Hematopoietic multipotent progenitor cell treated with erythropoietin and hydrocortisone succinate and interleukin-3 and kit ligand, for 17 days (in vitro differentiated cells): ENCODE measurements around the gene EIPR1.

Source experiments
- DNase-seq: peaks from one replicate; pipeline ENCODE4 v3.0.0-alpha.2; 2015; ENCODE audit warnings: low spot score

The EIPR1 gene

DNA sequence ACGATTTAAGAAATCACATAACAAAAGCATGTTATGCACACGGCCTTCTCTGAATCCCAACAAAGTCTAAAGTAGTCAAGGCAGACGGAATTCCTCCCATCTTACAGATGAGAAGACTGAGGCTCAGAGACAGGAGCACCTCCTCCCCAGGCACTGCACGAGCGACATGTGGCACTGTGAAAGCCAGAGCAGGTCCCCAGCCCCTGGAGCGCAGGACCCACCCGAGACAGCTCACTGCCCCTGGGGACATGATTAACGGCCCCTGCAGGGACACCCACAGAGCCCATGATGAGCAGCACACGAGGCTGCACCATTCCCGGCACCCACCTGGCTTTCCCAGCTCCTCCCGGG lies 53.6 kb downstream of the EIPR1 start:
- DNase-seq, result no peak

DNA sequence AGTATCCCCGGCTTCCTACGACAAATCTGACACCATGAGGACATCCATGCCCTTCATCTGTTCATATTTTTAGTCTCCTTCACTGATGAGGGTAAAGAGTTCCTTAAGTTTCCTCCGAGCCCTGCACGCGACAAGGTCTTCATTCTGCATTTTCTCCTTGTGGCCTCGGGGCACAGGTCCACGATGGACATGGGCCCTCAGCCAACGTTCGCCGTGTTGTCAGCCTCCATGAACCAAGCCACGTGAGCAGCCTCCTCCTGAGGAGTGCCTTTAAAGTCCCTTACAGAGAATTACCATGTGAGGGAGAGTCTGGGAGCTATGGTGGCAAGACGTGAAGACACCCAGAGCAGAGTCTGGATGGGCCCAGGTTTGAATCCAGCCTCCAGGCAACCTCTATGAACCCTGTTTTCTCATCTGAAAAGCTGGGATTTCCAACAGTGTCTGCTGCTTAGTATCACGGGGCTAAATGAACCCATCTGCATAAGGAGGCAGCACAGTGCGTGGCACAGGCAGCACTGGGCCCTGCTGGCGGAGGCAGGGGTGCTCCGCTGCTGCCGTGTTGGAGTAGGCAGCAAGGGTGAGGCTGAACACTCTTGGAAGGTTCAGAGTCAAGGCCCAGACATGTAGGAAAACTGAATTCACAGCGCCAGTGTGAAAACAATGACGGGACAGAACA lies 54.1 kb downstream of the EIPR1 start:
- no peak for DNase-seq

DNA sequence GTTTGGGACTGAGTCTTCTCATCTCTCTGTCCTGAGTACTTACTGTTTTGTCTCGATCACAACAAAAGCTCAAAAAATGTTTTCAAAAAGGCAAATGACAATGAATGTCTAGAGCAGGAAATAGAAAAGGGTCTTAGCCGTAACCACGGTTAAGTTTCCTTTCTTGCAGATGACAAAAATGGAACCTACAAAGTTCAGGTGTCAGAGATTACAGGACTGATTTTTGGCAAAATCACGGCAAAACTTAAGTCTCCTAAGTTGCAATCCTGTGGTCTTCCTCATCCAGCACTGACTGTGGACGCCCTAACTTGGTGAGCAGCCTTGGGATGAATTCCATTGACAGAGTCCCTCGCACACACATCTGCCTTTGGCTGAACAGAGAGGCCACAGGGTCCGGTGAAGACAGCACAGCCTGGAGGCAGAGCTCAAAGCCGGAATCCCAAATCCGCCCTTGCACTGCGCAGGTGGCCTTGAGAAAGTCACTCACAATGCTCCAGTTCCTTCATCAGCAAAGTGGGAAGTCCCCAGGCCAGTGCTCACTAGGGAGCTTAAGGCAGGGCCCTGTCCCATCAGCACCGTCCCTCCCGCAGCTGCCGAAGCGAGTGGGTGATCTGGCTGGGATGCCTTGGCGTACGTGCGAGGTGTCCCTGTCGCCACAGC lies 55.2 kb downstream of the EIPR1 start:
- DNase-seq, result no peak

DNA sequence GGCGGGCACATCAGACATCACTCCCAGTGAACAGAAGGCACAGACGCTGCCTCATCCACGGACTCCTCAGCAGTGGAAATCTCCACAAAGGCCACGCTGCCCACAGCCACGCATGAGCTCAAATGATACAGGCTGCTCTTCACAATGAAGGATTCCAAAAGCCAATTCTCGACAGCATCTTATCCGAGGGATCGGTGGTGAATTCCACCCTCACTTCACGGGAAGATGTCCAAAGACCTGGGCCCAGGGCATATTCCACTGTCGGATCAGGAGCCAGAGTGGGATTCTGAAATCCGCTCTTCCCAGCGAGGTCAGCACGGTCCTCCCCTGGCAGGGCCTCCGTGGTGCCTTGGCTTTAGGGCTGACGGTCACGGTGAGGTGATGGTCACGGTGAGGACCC lies 55.8 kb downstream of the EIPR1 start:
- DNase-seq, result no peak

DNA sequence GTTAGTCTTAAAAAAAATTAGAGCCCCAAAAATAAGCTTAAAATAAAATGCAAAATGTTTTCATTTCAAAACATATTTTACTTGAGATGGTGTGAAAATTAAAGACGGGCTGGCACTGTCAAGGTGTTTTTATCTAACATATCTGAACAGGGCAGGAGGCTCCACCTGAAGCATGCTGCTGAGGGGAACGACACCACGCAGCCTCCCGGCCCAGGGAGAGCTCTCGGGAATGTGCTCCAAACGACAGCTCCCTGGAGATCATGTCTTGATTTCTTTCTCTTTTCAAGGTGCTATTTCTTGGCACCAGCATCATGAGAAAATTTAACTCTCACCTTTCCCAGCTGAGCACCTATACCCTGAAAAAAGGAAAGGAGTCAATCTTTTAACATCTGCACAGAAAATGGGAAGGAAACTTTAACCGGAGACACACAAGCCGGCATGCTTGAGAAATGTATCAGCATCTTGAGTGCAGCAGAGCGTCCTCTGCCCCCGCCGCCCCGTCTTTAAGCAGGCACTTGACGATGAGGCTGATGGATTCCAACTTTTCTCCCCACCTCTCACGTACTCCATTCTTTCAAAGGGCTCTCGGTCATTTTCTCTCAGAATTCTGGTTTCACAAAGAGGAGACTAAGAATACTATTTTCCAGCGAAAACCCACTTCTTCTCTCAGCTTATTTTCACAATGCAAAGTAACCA lies 56.6 kb downstream of the EIPR1 start:
- DNase-seq, result no peak

DNA sequence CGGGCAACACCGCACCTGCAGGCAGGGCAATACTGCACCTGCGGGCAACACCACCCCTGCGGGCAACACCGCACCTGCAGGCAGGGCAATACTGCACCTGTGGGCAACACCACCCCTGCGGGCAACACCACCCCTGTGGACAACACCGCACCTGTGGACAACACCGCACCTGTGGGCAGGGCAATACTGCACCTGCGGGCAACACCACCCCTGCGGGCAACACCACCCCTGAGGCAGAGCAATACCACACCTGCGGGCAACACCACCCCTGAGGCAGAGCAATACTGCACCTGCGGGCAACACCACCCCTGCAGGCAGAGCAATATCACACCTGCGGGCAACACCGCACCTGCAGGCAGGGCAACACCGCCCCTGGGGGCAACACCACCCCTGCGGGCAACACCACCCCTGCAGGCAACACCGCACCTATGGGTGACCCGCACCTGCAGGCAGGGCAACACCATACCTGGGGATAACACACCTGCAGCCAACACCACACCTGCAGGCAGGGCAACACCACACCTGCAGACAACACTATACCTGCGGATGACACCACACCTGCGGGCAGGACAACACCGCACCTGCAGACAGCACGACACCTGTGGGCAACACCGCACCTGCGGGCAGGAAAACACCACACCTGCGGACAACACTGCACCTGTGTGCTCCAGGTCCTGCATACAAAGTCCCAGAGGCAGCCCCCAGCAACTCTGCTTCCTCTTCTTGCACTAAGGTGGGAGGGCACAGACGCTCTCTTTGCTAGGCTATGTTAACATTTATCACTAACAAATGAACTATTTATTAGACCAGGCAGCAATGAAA lies 57.7 kb downstream of the EIPR1 start:
- no peak for DNase-seq

DNA sequence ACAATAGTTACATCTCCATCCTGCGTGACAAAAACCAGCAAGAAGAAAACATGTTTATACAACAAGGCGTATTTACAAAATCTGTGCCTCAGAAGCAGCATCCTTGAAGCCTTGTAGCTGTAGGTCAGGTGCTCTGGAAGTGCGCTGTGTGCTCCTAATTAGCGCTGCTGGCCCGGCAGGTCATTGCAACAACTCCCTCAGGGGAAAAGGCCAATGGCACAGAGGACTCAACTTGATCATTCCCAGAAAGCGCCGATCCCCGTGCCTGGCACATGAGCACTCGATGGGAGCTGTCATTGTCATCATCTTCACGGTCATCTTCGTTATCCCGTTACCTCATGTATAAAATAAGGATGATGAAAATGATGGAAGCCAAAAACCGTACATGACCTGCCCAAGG lies 58.5 kb downstream of the EIPR1 start:
- DNase-seq, result no peak

DNA sequence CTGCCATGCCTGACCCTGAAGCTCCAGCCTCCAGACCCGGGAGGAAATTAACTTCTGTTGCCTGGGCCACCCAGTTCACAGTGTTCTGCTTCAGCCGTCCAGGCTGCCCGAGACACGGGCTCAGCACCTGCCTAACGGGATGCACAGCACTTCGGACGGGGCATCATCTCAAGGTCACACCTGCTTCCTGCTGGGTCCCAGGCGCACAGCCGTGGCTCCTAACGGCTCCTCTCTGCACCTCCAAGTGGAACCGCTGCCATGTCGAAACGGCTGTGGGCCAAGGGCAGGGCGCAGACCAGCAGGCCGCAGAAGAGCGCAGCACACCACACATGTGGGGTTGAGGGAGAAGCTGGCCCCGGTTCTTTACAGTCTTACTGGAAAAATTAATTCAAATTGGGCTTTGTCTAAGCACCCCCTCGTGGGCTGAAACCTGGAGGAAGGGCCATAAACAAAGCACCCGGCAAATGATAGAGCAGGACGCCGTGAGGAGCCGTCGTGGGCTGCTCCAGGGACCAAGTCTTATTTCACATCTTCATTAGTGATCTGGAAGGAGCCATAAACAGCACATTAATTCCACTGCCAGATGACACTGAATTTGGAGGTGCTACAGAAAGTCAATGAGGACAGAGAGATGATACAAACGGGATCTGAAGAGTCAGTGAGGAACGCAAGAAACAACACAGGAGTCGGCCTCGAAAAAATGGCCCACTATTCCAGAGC lies 59.6 kb downstream of the EIPR1 start:
- DNase-seq, result no peak

DNA sequence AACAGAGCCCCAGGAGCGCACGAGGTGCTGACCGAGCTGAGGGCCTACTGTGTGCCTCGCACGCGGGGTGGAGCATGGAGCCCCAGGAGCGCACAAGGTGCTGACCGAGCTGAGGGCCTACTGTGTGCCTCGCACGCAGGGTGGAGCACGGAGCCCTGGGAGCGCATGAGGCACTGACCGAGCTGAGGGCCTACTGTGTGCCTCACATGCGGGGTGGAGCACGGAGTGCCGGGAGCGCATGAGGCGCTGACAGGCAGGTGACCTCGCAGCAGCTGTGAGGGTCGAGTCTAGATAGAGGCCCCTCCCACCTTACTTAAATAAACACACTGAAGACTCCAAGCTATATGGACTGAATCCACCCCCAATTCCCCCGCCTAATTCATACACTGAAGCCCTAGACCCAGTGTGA lies 60.3 kb downstream of the EIPR1 start:
- no peak for DNase-seq

DNA sequence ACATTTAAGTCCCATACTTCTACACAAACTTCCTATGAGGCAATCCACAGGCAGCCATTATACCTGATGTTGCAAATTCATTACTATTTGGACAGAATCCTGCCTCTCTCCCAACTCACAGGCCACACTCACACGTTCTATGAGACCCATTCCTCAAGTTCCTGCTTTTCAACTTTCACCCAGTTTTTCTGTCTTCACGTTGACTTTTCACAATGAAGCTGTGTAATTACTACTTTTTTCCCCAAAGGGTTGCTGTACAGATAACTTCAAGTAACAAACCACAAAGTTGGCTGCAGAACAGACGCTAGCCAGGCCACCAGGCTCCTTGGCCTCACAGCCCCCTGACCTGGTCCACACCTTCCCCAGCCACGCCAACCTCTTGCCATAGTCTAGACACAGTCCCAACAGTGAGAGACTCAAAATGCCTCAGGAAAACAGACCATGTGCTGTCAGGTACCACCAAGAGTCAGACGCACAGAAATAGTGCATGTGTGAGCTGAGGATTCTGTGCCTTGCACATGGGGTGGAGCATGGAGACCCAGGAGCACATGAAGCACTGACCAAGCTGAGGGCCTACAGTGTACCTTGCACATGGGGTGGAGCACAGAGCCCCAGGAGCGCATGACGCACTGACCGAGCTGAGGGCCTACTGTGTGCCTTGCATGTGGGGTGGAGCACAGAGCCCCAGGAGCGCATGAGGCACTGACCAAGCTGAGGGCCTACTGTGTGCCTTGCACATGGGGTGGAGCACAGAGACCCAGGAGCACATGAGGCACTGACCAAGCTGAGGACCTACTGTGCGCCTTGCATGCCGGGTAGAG lies 61.0 kb downstream of the EIPR1 start:
- DNase-seq, result no peak

DNA sequence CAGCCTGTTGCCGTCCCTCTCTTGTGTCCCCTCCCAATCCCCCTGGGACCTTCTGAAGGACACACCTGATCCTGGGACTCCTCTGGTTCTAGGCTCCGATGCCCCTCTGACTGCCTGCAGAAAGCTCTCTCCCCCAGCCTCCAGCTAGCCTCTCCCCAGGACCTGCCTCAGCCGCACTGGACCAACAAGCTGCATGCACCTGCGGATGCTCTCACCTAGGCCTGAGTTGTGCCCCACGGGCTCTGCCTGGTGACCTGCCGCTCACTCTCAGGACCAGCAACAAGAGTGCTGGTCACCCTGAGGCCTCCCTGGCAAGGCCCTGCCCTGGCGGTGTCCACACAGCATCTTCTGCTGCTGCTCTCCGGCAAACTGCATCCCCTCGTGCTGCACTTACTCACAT lies 63.0 kb downstream of the EIPR1 start:
- DNase-seq, result no peak

DNA sequence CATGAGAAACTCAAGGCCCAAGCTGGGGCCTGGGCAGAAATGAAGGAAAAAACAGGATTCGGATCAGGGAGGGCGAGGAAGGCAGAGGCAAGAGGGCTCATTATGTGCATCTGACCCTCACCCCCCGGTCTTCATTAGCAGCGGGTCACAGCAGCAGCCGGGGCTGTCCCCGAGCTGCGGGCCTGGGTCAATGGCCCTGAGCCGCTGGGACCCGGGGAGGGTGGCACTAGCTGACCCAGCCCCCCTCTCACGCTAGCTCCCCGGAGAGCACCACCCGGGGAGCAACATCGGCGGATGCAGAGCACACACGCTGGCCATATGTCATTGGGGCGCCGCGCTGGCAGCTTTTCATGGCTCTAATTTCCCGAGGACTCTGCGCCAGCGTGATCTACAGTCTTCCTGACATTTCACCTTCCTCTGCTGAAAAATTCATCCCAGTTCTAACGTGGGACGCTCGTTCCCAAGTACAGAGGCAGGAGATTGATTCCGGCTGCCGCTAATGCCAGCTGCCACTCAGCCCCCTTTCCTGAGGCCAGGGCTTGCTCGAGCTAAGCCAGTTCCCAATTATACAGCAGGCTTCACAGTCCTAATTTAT lies 63.7 kb downstream of the EIPR1 start:
- DNase-seq, result no peak

DNA sequence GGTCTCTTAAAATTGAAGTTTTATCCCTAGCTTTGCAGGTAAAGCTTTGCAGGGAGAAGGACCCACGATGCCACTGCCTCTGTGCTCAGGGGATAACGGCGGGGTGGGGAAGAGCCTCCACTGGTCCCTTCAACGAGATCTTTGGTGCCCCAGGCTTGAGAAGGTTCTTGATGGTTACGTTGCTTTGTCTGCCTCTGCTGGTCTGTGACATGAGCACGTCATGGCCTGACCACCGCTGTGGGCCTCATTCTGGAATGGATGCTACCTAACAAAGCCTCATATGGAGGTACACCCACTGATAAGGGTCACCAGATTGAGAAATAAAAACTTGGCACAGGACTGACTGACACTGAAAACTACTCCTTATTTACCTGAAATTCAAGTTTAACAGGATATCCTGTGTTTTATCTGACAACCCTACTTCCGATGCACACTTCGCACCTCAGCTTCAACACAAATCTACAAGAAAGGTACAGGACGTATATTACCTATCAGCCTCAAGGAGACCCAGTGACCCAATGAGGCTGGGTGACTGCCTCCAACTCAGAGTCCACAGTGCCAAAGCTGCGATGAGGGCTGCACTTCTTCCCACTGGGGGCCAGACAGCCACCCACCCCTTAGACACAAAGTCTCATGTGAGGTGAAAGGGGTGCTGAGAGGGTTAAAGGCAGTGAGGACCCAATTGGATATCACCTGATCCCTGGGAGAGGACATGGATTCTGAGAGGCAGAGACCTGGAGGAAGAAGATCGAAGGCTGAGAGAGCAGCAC lies 64.9 kb downstream of the EIPR1 start:
- no peak for DNase-seq

DNA sequence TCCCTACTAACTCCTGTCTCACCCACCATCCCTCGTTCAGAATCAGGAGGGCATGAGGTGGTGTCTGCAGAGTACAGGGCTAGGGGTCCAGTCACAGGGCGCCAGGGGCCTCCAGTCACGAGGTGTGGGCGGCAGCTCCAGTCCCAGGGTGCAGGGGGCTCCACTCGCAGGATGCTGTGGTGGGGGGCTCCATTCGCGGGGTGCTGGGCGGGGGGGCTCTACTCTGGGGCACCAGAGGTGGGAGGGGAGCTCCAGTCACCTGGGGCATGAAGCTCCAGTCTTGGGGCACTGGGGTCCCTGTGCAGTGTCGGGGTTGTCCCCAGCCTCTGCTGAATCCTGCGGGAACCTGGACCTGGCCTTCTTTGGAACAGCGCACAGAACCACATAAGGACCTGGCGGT lies 66.0 kb downstream of the EIPR1 start:
- DNase-seq, result no peak

DNA sequence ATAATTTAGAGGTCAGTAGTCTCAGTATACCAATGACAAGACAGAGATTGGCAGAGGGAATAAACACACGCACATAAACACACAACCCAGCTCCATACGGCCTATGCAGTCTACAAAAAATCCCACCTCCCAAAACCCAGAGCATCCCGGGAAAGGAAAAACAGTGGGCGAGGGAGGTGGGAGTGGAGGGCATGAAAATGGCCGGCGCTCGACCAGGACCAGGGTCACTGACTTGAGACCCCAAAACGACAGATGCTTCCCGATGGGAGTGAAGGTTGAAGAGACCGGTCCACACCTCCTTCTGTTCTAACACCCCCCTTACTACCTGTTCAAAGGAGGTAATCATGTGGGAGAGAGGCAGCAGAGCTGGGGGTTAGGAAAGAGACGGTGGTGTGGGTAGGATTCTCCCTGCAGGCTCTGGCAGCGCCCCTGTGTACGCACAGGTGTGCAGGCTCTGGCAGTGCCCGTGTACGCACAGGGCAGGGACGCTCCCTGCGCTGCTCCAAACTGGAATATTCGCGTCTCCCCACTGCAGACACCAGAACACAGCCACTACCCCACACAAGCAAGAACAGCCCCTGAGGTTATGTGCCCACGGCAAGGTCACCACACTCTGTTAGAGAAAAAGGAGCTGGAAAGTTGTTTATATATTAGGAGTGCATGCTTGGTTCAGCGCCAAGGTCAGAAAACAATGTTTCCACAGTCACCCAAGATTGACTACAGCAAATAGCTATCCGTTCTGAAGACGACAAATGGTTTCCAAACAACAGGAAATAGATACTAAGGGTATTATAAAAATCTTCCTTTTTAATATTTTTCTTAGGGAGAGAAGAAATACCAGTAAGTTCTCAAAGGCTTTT lies 67.9 kb downstream of the EIPR1 start:
- DNase-seq, result no peak

DNA sequence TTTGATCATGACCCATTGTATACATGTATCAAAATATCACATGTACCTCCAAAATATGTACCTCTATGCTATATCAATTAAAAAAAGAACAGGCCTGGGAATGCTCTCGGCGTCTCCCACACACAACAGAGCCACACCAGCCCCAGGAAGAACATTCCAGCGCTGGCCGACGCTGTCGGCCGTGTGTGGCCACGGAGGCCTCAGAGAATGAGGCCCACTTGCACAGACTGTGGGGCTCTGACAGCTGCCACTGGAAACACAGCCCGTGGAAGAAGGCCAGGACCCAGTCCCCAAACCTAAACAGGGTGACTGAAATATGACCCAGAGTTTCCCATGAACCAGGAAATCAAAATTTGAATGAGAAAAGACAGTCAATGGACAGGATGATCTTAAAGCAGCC lies 69.7 kb downstream of the EIPR1 start:
- no peak for DNase-seq

DNA sequence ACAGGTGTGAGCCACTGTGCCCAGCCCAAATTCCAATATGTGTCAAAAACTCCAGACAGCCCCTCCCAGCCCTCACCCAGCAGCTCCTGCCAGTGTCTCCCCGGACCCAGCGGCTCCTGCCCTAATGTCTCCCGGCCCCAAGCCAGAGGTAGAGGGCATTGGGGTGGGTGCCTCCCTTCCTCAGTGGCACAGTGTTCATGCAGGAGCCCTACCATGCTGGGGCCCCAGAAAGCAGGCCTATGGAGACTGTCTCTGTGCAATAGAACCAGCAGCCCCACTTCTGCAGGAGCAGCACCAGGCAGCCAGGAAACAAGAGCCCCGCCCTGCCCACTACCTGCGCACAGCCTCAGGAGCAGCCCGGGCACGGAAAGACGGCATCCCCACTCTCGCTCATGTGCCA lies 70.4 kb downstream of the EIPR1 start:
- DNase-seq, result no peak

DNA sequence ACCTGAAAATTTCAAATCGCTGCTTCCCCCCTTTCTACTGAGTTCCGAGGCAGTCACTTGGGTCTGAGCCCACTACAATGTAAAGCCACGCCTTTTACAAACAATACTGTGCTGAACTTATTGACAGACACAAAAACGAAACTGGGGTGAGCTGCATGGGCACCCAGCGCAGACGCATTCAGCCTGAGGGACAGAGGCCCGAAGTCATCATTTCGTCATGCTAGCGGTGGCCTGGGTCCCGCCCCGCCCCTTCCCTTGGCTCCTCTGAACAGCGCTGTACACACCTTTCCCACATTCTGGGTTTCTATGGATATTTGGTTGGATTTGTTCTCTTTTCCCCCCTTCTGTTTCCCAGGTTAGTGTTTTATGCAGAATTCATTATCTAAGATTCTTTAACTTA lies 71.7 kb downstream of the EIPR1 start:
- no peak for DNase-seq

DNA sequence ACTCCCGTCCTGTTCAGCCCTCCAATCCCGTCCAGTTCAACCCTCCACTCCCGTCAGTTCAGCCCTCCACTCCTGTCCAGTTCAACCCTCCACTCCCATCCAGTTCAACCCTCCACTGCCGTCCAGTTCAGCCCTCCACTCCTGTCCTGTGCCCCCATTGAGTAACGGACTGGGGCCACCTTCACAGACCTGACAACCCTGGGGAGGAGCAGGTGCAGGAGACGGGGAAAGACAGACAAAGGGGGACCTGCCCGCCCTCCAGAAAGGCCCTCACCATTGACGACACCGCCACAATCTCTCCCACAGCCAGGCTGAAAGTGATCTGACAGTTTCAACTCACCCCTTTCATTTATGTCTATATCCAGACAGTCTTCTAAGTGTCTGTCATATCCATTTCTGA lies 72.2 kb downstream of the EIPR1 start:
- DNase-seq, result no peak
